ENCODE data around the gene ING5.

DNA sequence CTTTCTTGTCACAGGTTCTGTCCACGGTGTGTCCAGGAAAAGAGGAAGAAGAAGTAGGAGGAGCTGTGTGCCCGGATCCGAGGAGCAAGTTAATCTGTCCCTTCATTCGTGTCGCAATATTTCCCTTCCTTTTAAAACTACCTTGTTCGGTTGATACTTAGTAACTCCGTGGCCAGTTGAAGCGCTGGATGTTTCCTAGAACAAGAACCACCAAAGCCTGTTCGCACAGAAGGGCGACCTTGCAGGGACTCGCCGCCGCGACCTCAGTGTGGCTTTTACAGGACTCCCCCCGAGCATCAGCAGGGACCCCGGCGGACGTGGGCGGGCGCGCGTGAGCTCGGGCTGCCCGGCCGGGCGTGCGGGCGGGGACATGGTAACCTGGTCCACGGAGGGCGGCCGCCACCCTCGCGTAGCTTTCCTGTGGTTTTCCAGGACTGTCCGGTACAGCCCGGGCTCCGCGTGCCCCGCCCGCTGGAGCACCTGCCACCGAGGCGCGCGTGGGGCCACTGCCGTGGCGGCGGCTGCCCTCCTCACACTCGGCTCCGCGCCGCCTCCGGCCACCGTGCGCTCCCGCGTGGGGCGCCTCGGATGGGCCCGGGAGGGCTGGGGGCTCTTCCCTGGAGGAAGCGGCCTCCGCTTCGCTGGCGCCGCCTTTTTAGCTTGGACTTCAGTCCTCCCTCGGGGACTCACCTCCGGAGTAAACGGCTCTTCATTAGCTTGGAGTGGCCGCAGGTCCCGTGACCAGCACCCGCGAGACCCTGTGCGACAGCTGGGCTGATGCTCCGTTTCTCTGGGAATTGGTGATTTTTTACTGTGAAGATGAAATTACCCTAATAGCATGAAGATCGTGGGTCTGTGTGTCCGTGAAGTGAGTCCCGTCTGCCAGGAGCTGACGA, 23.4 kb downstream of the ING5 start:
- TF ChIP-seq GATA3 (IDR thresholded peaks at IDR 0.05; ENCODE audit: low read depth, low read length) (no peak), GATA2 (IDR thresholded peaks at IDR 0.05; ENCODE audit: low read depth, low read length) (no peak)

All from SH-SY5Y (cell line).